Suppressor macrophage treated with lipopolysaccharide for 4 hours (primary cell): ENCODE results near the gene FRY.
A peak's percentile ranks its signal among the peaks of the same experiment; 100 is the strongest.
"Not testable (repeated sequence)": the region's sequence is repeated elsewhere in the genome, so short reads cannot be mapped to it uniquely, and the experiment has no call there.

Source experiments
- DNase-seq: peaks from one replicate; pipeline ENCODE4 v3.0.0-alpha.2; 2020

FRY gene

GRCh38 chr13:32044446-32044845 lies 12.9 kb downstream of the FRY start:
- no peak for DNase-seq

- DNase-seq: no peak
These were observed 14.0 kb downstream of the FRY start for GRCh38 chr13:32045537-32045936.

GRCh38 chr13:32045982-32046785 lies 14.6 kb downstream of the FRY start:
- peak; percentile 76 for DNase-seq

GRCh38 chr13:32047088-32047487 lies 15.5 kb downstream of the FRY start:
- DNase-seq: peak; percentile 31

DNA sequence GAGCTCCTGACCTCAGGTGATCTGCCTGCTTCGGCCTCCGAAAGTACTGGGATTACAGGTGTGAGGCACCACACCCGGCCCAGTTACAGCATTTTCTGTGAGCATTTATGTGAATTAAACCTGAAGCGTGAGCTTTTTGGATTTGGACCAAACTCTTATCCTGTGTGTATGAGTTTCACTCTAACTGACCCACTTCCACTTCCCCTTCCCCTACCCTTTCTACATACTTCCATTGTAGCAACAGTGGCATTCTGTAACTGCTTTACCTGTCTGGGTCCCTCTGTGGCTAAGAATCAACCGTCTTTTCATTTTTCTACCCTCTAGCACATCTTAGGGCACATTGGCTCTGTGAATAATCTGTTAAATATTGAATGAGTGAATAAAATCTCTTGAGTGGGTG lies 16.2 kb downstream of the FRY start:
- peak; percentile 52 for DNase-seq

DNA sequence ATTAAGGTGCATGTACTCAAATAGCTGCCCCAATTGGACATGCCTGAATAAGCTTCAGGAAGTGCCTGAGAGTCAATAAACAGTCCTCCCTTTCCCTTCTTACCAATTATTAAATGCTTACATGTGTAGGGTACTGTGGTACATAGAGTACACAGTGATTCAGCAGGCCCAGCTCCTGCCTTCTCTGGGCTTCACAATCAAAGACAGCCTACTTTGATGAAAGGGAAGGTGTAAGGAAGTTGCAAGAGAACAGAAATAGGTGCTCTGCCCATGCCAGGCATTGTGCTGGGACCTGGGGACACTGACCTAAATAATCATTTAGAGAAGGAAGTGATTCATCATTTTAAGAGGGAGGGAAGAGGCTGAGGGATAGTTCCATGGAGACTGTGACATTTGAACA lies 17.2 kb downstream of the FRY start:
- peak; percentile 29 for DNase-seq

- DNase-seq: no peak
These were observed 19.6 kb downstream of the FRY start for GRCh38 chr13:32051156-32051555.

- DNase-seq: no peak
These were observed 24.7 kb downstream of the FRY start for GRCh38 chr13:32056316-32056715.

DNA sequence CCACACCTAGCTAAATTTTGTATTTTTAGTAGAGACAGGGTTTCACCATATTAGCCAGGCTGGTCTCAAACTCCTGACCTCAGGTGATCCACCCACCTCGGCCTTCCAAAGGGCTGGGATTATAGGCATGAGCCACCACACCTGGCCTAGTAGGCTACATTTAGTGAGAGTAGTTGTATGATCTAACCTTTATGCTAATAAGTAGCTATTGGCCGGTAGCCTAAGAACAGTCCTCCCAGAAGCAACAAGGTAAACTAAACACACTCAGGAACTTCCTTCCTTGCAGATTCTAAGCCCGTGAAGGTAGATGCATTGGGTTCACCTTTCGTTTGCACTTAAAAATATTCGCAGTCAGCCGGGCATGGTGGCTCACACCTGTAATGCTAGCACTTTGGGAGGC lies 25.8 kb downstream of the FRY start:
- DNase-seq: not testable (repeated sequence)

- no peak for DNase-seq
These were observed 28.0 kb downstream of the FRY start for GRCh38 chr13:32059511-32059984.

DNA sequence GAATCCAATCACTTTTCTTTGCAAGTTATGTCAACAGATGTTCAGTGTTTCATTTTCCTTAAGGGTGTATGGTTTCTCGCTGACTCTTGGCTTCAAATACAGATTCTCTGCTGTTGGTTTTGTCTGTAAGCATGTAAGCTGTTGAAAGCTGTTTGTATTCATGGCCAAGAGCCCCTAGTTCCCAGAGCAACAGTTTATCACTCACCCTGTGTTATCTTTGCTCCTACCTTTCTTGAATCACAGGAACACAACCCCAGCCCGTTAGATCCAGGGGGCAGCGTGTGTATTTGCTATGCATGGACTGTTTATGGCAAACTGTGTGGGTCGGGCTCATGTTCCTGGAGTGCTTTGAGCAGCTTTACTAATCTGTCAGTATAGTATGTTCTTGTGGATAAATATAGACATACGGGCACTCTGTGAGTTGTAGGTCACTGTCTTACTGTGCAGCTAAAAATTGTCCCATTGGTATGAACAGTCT lies 28.9 kb downstream of the FRY start:
- no peak for DNase-seq

GRCh38 chr13:32063619-32064233 lies 32.2 kb downstream of the FRY start:
- no peak for DNase-seq

DNA sequence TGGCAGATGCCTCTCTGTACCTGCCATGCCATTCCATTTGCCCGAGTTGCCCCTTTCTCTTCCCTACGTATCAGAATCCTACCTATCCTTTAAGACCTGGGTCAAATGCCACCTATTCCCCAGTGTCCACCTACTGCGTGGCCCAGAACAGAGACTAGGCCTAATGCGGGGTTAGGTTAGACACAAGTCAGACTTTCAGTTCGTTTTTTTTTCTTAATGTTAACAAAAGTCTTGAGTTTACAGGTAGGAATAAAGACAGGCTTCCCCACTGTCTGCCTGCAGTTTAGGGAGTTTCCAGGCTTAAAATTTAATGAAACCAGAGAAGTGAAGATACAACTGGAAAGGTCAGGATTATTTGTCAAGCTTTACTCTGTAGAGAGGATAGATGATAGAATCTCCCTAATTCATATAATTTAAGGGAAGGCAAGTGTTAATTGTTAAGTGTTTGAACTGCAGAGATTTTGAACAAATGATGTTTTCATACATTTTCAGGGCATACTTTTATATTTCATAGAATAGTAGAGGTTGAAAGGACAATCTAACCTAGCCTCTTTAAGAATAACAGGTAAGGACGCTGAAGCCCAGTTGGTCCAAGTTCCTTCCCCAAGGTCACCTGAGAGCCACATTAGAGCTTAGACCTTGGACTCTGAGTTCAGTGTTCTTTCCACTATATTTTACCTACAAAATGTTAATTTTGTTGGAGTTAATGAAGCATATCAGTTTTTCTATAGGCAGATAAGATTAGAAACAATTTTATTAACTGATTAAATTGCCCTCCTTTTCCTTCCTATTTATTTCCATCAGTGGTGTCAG lies 35.8 kb downstream of the FRY start:
- DNase-seq: no peak

- DNase-seq: no peak
These were observed 36.7 kb downstream of the FRY start for GRCh38 chr13:32068255-32068654.

- no peak for DNase-seq
These were observed 41.7 kb downstream of the FRY start for GRCh38 chr13:32073180-32073864.

DNA sequence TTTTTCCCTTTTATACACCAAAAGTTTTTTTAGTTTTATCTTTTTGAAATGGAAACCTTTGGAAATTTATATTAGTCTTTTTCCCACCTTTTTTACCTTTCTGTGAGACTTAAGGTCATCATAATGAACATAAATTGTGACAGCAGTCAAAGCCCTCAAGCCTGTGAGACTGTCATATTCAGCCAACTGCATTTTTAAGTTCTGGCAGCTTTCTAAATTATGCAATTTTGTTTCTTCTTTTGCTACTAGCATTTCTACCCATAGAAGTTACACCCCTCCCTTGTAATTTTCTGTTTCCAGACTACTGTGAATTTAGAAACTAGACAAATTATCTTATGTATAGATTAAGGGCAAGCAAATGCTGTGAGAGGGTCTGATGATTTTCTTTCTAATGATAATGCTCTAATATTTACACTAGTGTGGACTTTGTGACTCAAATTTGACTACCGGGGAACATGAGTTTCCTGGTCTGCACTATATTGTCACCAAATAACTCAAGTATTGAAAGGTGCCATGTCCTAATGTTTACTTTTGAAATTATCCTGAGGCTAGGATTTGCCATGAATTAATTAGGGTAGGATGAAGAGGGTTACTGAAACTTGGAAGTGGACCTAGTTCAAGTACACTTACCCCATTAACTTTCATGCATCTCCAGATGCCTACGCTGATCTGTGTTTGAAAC lies 43.7 kb downstream of the FRY start:
- no peak for DNase-seq

DNA sequence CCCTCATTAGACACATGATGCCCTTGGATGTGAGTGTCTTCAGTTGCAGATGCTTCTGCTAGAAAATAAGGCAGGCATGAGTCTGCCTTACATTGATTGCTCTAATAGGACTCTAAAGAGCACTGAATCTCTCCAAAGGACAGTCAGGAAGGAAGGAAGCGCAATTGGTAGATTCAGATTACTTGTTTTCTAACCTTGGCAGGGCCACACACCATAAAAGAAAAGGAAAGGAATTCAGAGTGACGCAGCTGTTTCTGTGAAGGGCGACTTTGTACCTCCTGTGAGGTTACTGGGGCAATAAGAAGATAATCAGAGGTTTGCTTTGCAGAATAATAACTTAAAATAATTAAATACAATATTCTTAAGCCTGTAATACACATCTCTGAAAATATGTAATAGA lies 48.0 kb downstream of the FRY start:
- no peak for DNase-seq

DNA sequence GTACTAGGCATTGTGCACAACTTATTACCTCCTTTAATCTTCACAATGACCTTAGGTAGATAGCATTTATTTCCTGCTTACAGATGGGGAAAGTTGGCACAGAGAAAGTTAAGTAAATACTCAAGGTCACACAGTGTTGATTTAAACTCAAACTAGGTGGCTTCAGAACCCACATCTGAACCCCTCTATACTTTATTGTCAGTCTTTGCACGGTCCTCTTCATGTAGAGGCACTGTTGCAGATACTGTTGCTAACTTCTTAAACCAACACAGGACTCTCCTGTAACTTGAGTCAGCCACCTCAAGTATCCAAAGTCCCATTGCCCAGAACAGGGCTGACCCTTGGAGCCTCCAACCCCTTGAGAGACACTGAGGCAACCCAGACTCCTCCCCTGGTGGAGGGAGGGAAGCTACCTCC lies 48.8 kb downstream of the FRY start:
- DNase-seq: no peak

- DNase-seq: no peak
These were observed 50.0 kb downstream of the FRY start for GRCh38 chr13:32081591-32081990.

DNA sequence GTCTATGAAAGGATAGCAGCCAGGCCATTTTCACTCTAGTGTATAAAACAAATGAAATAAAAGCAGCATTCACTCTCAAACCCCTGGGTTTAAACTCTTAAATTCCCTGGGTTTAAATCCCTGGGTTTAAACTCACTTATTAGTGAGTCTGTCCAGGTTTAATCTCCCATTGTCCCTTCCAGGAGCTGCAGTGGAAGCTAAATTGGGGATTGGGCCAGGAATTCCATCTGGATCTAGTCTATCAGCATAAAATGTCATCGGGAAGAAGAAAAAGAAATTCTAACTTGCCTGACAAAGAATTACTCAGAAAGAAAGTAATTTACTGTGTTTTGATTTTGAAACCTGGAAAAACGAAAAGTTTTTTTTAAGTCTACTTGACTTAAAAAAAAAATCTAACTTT lies 54.8 kb downstream of the FRY start:
- DNase-seq: no peak

DNA sequence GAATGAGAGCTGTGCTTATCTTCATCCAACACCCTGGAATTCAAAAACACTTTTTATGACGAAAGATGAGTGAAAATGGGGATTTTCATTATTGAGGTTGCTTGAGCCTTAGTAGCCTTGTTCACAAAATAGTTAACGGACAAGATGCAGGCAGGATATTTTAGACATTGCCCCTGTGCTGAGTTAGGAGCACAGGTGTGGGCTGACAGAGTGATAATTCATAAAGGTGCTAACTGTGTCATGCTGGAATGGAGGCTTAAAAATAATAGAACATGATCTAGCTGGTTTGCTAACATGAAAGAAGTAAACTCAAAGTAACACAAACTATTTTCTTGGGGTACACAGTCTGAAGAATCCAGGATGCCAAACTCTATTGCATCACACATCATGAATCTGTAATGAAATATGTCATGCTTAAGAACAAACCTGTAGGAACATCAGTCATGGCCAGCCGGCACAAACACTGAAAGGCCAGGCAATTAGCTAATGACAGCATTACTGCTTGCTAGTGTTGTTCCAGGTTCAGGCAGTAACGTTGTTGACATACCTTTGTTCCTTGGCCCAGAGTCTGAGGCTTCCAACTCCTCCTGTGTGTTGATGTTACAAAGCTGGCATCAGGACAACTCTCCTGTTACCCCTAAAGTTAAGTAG lies 55.3 kb downstream of the FRY start:
- DNase-seq: no peak
